ENCODE data around the gene CHN1.

Gene CHN1

GRCh38 chr2:174846941-174847938, 157.9 kb downstream of the CHN1 start:
- FAIRE-seq (no peak), DNase-seq (ENCODE audit: insufficient read length) (no peak)
- TF ChIP-seq TAF1 (IDR thresholded peaks at IDR 0.05; ENCODE audit: borderline replicate concordance, low read depth, low read length) = no peak
- TF ChIP-seq POLR2A (IDR thresholded peaks at IDR 0.05; ENCODE audit: low read depth, low read length) = no peak
- no peak for TF ChIP-seq POLR2AphosphoS5 (IDR thresholded peaks at IDR 0.05; ENCODE audit: low read depth, low read length)

DNA sequence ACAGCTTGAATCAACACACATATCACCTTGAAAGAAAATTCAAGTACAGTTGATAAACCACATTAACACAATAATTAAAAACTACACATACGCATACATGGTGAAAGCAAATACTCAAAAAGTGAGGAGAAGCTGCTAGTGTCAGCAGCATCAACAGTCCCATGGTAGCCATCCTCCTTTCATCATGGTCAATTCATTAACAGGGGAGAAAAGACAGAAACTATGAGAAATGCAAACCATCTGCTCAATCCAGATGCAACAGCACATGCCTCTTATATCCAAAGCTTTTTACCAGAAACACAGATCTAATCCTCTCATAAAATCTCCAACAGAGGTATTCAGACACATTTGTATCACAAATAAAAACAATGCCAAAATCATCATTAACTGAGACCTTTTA, 159.0 kb downstream of the CHN1 start:
- no peak for TF ChIP-seq POLR2A (IDR thresholded peaks at IDR 0.05; ENCODE audit: low read depth, low read length)
- no peak for FAIRE-seq

DNA sequence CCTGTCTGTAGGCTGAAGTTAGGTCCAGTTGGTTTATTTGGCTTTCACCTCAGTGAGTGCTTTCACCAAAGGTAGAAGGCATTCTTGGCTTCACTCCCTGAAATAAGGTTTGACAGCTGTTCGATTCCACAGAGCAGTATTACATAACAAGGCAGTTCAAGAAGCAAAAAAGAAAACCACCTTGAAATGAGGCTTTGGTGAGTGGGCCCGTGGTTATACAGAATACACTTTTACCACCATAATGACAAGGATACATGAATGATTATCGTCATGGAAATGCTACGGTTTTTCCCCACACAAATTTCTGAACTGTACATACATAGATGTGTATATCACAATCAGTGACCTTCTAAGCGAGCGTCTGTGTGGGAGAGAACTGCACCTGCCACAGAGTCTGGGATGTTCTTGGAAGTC, 160.9 kb downstream of the CHN1 start:
- DNase-seq (ENCODE audit: insufficient read length) (no peak), FAIRE-seq (no peak)
- no peak for TF ChIP-seq POLR2A (IDR thresholded peaks at IDR 0.05; ENCODE audit: low read depth, low read length)
- TF ChIP-seq TAF1 (IDR thresholded peaks at IDR 0.05; ENCODE audit: borderline replicate concordance, low read depth, low read length) = no peak
- TF ChIP-seq POLR2AphosphoS5 (IDR thresholded peaks at IDR 0.05; ENCODE audit: low read depth, low read length) = no peak

More for the DNA sequence above, 159.0 kb downstream of the CHN1 start:
- DNase-seq (ENCODE audit: insufficient read length) = no peak

DNA sequence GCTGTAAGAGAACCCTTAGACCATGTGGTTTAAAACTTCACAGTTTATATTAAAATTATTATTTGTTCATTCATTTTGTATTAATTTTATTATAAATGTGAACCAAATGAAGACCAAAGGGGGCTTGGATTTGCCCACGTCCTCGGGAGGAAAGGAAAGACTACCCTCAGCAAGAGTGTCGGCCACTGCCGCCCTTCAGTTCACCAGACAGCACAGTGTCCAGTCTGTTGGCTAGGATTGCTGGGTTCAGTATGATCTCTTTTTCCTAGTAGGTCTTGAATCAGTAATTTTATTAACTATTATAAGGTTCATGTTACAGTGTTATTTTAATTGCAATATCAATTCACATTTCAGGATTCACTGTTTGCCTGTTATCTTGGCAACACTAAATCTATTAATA, 162.7 kb downstream of the CHN1 start:
- DNase-seq (ENCODE audit: insufficient read length) (no peak), FAIRE-seq (no peak)
- no peak for TF ChIP-seq TAF1 (IDR thresholded peaks at IDR 0.05; ENCODE audit: borderline replicate concordance, low read depth, low read length)
- TF ChIP-seq POLR2AphosphoS5 (IDR thresholded peaks at IDR 0.05; ENCODE audit: low read depth, low read length) = no peak
- TF ChIP-seq POLR2A (IDR thresholded peaks at IDR 0.05; ENCODE audit: low read depth, low read length) = no peak

GRCh38 chr2:174841936-174842335, 163.2 kb downstream of the CHN1 start:
- DNase-seq (ENCODE audit: insufficient read length) = no peak
- TF ChIP-seq POLR2AphosphoS5 (IDR thresholded peaks at IDR 0.05; ENCODE audit: low read depth, low read length) = no peak
- TF ChIP-seq TAF1 (IDR thresholded peaks at IDR 0.05; ENCODE audit: borderline replicate concordance, low read depth, low read length) = no peak
- no peak for TF ChIP-seq POLR2A (IDR thresholded peaks at IDR 0.05; ENCODE audit: low read depth, low read length)
- no peak for FAIRE-seq

GRCh38 chr2:174841350-174841749, 163.8 kb downstream of the CHN1 start:
- TF ChIP-seq POLR2AphosphoS5 (IDR thresholded peaks at IDR 0.05; ENCODE audit: low read depth, low read length) (no peak), POLR2A (IDR thresholded peaks at IDR 0.05; ENCODE audit: low read depth, low read length) (no peak), TAF1 (IDR thresholded peaks at IDR 0.05; ENCODE audit: borderline replicate concordance, low read depth, low read length) (no peak)
- no peak for DNase-seq (ENCODE audit: insufficient read length)
- FAIRE-seq = no peak

GRCh38 chr2:174840436-174840835, 164.7 kb downstream of the CHN1 start:
- FAIRE-seq (no peak), DNase-seq (ENCODE audit: insufficient read length) (no peak)
- TF ChIP-seq POLR2AphosphoS5 (IDR thresholded peaks at IDR 0.05; ENCODE audit: low read depth, low read length) = no peak
- no peak for TF ChIP-seq TAF1 (IDR thresholded peaks at IDR 0.05; ENCODE audit: borderline replicate concordance, low read depth, low read length)
- no peak for TF ChIP-seq POLR2A (IDR thresholded peaks at IDR 0.05; ENCODE audit: low read depth, low read length)

- TF ChIP-seq POLR2AphosphoS5 (IDR thresholded peaks at IDR 0.05; ENCODE audit: low read depth, low read length) (no peak), POLR2A (IDR thresholded peaks at IDR 0.05; ENCODE audit: low read depth, low read length) (no peak), TAF1 (IDR thresholded peaks at IDR 0.05; ENCODE audit: borderline replicate concordance, low read depth, low read length) (no peak)
- no peak for DNase-seq (ENCODE audit: insufficient read length)
- no peak for FAIRE-seq
Observed at GRCh38 chr2:174839662-174840061, 165.5 kb downstream of the CHN1 start.

GRCh38 chr2:174836995-174837390, 168.2 kb downstream of the CHN1 start:
- TF ChIP-seq POLR2AphosphoS5 (IDR thresholded peaks at IDR 0.05; ENCODE audit: low read depth, low read length) = no peak
- TF ChIP-seq POLR2A (IDR thresholded peaks at IDR 0.05; ENCODE audit: low read depth, low read length) = no peak
- TF ChIP-seq TAF1 (IDR thresholded peaks at IDR 0.05; ENCODE audit: borderline replicate concordance, low read depth, low read length) = no peak
- FAIRE-seq (no peak), DNase-seq (ENCODE audit: insufficient read length) (no peak)

DNA sequence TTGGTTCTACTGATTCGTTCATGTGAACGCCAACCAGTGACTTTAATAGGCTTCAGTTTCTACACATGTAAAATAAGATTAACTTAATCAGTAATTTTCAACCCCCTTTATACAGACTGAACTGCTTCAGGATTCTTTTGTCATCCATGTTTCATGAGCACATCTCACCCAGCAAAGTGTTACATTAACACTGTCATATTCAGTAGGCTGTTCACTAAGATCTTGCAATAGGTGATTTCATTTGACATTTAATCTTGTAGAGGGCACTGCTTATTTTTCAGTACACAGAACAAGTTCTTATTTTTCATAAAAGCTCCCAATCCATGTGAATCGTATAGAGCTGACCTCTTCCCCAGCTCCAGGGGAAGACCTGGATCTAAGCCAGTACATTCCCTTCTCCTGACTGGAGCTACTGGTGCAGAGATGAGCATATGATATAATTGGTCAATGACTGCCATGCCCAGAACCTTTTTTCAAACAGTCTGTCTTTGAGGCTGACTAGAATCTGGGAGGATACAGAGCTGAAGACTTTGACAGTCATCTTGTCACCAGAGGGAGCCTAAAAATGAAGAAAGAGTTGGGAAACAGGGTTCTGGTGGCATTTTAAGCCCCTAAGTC, 168.7 kb downstream of the CHN1 start:
- DNase-seq (ENCODE audit: insufficient read length) (no peak), FAIRE-seq (no peak)
- TF ChIP-seq POLR2A (IDR thresholded peaks at IDR 0.05; ENCODE audit: low read depth, low read length) = no peak
- TF ChIP-seq TAF1 (IDR thresholded peaks at IDR 0.05; ENCODE audit: borderline replicate concordance, low read depth, low read length) = no peak

DNA sequence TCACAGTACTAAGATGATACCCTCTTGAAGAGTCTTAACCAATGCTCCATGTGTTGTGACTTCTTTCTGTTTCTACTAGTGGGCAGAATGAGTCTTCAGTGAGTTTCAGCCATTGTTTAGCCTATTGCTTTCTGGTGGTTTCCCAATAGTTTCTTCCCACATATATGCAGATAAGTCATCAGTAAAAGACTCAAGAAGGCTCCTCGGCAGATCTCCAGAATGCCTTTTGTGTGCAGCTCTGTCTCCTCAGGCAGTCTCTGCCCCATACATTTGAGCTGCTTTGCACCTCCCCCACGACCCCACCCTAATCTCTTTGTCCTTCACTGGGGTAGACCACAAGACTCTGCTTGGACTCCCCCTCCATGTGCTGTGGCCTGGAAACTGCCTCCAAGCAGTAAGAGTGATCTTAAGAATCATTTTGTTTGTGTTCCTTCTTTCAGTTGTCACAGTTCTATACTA, 169.4 kb downstream of the CHN1 start:
- FAIRE-seq (no peak), DNase-seq (ENCODE audit: insufficient read length) (no peak)
- no peak for TF ChIP-seq POLR2AphosphoS5 (IDR thresholded peaks at IDR 0.05; ENCODE audit: low read depth, low read length)
- no peak for TF ChIP-seq POLR2A (IDR thresholded peaks at IDR 0.05; ENCODE audit: low read depth, low read length)
- TF ChIP-seq TAF1 (IDR thresholded peaks at IDR 0.05; ENCODE audit: borderline replicate concordance, low read depth, low read length) = no peak

- TF ChIP-seq POLR2A (IDR thresholded peaks at IDR 0.05; ENCODE audit: low read depth, low read length) (no peak), POLR2AphosphoS5 (IDR thresholded peaks at IDR 0.05; ENCODE audit: low read depth, low read length) (no peak), TAF1 (IDR thresholded peaks at IDR 0.05; ENCODE audit: borderline replicate concordance, low read depth, low read length) (no peak)
- FAIRE-seq (no peak), DNase-seq (ENCODE audit: insufficient read length) (no peak)
Observed at GRCh38 chr2:174833737-174834136, 171.4 kb downstream of the CHN1 start.
